ENCODE measurements around the gene RBBP8. TPM values are rescaled to one million over a fixed set of nuclear protein-coding genes. Genes with fewer than 3 reads are reported as not detected.

Gene RBBP8
- total RNA-seq, 4 donors from 2014 or later: 14.2 to 33.5 (median 20.9) TPM

DNA sequence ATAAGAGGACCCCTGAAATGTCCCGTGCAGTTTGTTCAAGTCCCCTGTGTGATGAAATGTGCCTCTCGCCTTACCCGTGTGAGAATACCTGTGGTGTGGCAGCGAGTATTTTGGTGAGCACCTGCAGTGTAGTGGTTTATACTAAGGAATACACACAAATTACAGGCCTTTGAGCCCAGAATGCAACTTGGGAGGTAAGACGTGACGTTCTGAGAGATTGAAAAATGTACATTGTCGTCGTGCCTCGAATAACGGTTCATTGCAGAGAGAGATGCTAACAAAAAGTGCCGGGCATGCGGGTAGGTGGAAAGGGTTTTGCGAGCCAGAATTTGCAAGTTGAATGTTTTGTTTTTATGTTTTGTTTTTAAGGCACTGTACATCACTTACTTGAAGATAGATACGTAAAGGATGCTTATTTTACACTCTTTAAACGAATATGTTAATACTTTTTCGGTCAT, 867 bp downstream of the RBBP8 start:
- no peaks in the 10 kb centered on the region for H3K9me3 ChIP-seq
- ATAC-seq: no peak
- 10 to 16% methylated on average over 12 to 16 of the region's 16 CpGs for WGBS, 2 donors (ENCODE audit: low coverage in 1 of 2)
- peak overlapping the region; percentile 92 to 99 (median 94) for H3K27ac ChIP-seq
- H3K4me3 ChIP-seq: peak overlapping the region; percentile 74 to 89
- peaks cover 0 to 18% (median 0%) of the 10 kb centered on the region in 3 donors for H3K4me1 ChIP-seq
- peaks cover 0 to 17% of the 10 kb centered on the region in 2 donors for H3K36me3 ChIP-seq
- no peak for TF ChIP-seq POLR2A (IDR thresholded peaks at IDR 0.05)
- TF ChIP-seq, protein P1, sequence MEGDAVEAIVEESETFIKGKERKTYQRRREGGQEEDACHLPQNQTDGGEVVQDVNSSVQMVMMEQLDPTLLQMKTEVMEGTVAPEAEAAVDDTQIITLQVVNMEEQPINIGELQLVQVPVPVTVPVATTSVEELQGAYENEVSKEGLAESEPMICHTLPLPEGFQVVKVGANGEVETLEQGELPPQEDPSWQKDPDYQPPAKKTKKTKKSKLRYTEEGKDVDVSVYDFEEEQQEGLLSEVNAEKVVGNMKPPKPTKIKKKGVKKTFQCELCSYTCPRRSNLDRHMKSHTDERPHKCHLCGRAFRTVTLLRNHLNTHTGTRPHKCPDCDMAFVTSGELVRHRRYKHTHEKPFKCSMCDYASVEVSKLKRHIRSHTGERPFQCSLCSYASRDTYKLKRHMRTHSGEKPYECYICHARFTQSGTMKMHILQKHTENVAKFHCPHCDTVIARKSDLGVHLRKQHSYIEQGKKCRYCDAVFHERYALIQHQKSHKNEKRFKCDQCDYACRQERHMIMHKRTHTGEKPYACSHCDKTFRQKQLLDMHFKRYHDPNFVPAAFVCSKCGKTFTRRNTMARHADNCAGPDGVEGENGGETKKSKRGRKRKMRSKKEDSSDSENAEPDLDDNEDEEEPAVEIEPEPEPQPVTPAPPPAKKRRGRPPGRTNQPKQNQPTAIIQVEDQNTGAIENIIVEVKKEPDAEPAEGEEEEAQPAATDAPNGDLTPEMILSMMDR (IDR thresholded peaks at IDR 0.05): no peak
- no peak for TF ChIP-seq EP300 (IDR thresholded peaks at IDR 0.05)
- no peak for TF ChIP-seq POLR2AphosphoS5 (IDR thresholded peaks at IDR 0.05)
- no peaks in the 10 kb centered on the region for H3K27me3 ChIP-seq

DNA sequence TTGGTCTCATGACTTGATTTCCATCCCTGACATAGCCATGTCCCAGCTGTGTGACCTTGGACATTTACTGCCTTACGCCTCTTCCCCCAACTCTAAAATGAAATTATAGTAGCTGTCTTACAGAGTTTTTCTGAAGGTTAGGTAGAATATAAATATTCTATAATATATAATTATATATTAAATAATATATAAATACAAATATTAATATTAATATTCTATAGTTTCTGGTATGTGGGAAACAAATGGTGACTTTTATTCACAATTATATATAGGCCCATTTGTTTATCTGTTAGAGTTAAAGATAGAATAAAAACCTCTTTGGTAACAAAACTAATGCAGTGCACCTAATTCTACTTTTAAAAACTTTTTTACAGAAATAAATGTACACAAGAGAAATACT, 1.7 kb downstream of the RBBP8 start:
- no peak for TF ChIP-seq POLR2A (IDR thresholded peaks at IDR 0.05)
- Histone ChIP-seq H3K4me3 (no peak overlapping the region), H3K9me3 (no peaks in the 10 kb centered on the region), H3K36me3 (peaks cover 0 to 17% of the 10 kb centered on the region in 2 donors), H3K27ac (no peak overlapping the region), H3K27me3 (no peaks in the 10 kb centered on the region), H3K4me1 (peaks cover 0 to 18% (median 0%) of the 10 kb centered on the region in 3 donors)
- no peak for ATAC-seq
- WGBS, 2 donors (ENCODE audit: low coverage in 1 of 2): 89 to 100% methylated on average over 1 of the region's 1 CpG

DNA sequence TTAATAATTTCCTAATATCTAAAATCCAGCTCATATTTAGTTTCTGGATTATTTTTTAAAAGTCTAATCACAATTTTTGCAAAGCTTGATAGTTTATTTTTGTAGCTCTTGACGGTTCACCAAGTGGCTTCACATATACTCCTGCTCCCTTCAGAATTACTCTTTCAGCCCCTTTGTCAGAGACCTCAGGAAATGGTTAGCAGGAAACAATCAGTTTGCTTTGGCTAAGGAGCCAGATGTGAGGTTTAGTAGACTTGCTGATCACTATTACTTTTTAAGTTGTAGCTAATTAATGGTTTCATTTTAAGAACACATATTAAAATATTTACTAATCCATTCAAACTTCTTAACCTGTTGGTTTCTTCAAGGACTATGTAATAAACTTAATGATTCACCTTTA, 2.3 kb downstream of the RBBP8 start:
- no peak for ATAC-seq
- Histone ChIP-seq H3K4me3 (no peak overlapping the region), H3K36me3 (peaks cover 0 to 17% of the 10 kb centered on the region in 2 donors), H3K4me1 (peaks cover 0 to 18% (median 0%) of the 10 kb centered on the region in 3 donors), H3K9me3 (no peaks in the 10 kb centered on the region), H3K27ac (no peak overlapping the region), H3K27me3 (no peaks in the 10 kb centered on the region)
- TF ChIP-seq POLR2AphosphoS5 (IDR thresholded peaks at IDR 0.05) (no peak), EP300 (IDR thresholded peaks at IDR 0.05) (no peak), POLR2A (IDR thresholded peaks at IDR 0.05) (no peak)
- TF ChIP-seq, protein P1 (IDR thresholded peaks at IDR 0.05): no peak
- 67 to 71% methylated on average over 1 of the region's 1 CpG for WGBS, 2 donors (ENCODE audit: low coverage in 1 of 2)

DNA sequence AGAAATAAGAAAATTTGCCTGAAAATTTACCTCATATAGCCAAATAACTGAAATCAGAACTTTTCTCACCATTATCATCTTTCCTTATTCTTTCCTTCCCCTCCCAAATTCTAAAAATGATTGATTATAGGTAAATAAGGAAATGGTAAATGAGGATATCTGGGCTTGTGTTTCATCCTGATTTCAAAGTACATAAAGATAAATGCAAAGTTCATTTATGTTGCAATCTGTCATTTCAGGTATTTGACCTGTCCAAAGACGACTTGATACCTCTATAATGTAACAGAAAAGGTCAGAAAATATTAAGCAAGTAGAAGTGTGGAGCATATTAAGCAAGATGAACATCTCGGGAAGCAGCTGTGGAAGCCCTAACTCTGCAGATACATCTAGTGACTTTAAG, 3.4 kb downstream of the RBBP8 start:
- Histone ChIP-seq H3K27me3 (no peaks in the 10 kb centered on the region), H3K4me1 (peaks cover 0 to 18% (median 0%) of the 10 kb centered on the region in 3 donors), H3K27ac (no peak overlapping the region), H3K4me3 (no peak overlapping the region), H3K9me3 (no peaks in the 10 kb centered on the region), H3K36me3 (peaks cover 0 to 17% of the 10 kb centered on the region in 2 donors)
- TF ChIP-seq, protein P1 (IDR thresholded peaks at IDR 0.05): no peak
- no peak for TF ChIP-seq POLR2AphosphoS5 (IDR thresholded peaks at IDR 0.05)
- TF ChIP-seq POLR2A (IDR thresholded peaks at IDR 0.05): no peak
- TF ChIP-seq EP300 (IDR thresholded peaks at IDR 0.05): no peak
- 75 to 89% methylated on average over 1 to 2 of the region's 2 CpGs for WGBS, 2 donors (ENCODE audit: low coverage in 1 of 2)
- ATAC-seq: no peak

DNA sequence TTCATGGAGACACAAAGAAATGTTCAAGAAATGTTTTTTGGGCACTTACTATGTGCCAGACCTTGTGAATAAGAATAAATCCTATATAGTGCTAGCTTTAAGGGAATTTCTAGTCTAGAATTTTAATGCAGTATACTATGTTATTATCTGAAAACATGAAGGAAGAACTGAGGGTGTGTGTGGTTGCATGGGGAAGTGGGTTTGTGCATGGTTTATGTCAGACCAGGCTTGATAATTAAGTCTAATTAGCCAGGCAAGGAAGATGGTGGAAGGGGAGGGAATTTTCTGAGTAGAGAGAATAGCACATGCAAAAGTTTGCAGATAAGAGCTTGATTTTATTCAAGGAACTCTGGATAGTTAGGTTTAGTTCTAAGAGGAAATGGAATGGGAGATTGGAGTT, 6.5 kb downstream of the RBBP8 start:
- Histone ChIP-seq H3K27ac (no peak overlapping the region), H3K4me3 (no peak overlapping the region), H3K36me3 (peaks cover 0 to 17% of the 10 kb centered on the region in 2 donors), H3K4me1 (peaks cover 0 to 1% (median 0%) of the 10 kb centered on the region in 3 donors), H3K9me3 (no peaks in the 10 kb centered on the region), H3K27me3 (no peaks in the 10 kb centered on the region)
- TF ChIP-seq POLR2A (IDR thresholded peaks at IDR 0.05): no peak
- no peak for TF ChIP-seq POLR2AphosphoS5 (IDR thresholded peaks at IDR 0.05)
- no peak for TF ChIP-seq EP300 (IDR thresholded peaks at IDR 0.05)
- TF ChIP-seq, protein P1 (IDR thresholded peaks at IDR 0.05): no peak
- no peak for ATAC-seq

Data from gastroesophageal sphincter (tissue), 4 donors.